Fibroblast of villous mesenchyme (primary cell): ENCODE data around the gene UBN1. TPM values are rescaled to one million over a fixed set of nuclear protein-coding genes. Genes with fewer than 3 reads are reported as not detected.

Source experiments
- DNase-seq: peaks from one replicate; pipeline ENCODE4 v3.0.0-alpha.2; 2010; ENCODE audit warnings: low read depth
- H3K4me3 ChIP-seq: 2 replicates; pipeline ENCODE4 v1.5.1; 2011; ENCODE audit warnings: low read depth, mild to moderate bottlenecking, low read length
- CTCF ChIP-seq: IDR thresholded peaks from 2 replicates; pipeline ENCODE4 v1.5.1; 2012; ENCODE audit warnings: low read depth, mild to moderate bottlenecking, low read length; ENCODE audit not compliant: insufficient read depth
- total RNA-seq: library from RNA; depleted of rRNA; stranded (reverse); fragments of >200 nt; gene quantifications from 2 replicates; pipeline ENCODE4 v1.2.3, GENCODE V29; 2012

Gene UBN1
- total RNA-seq, 1 donor = 28.1 TPM

- DNase-seq = peak; percentile 76
- TF ChIP-seq CTCF = no peak
- H3K4me3 ChIP-seq = no peak overlapping the region
Observed at GRCh38 chr16:4911970-4912386, 64.7 kb downstream of the UBN1 start.

- no peak for DNase-seq
- TF ChIP-seq CTCF = no peak
- H3K4me3 ChIP-seq = no peak overlapping the region
Observed at GRCh38 chr16:4913130-4913773, 66.0 kb downstream of the UBN1 start.

- DNase-seq = no peak
- H3K4me3 ChIP-seq = no peak overlapping the region
- no peak for TF ChIP-seq CTCF
Observed at GRCh38 chr16:4913774-4914525, 66.7 kb downstream of the UBN1 start.

GRCh38 chr16:4914528-4915225, 67.4 kb downstream of the UBN1 start:
- no peak for TF ChIP-seq CTCF
- DNase-seq = no peak
- H3K4me3 ChIP-seq = no peak overlapping the region

GRCh38 chr16:4915226-4915761, 68.0 kb downstream of the UBN1 start:
- peak; percentile 86 for DNase-seq
- no peak for TF ChIP-seq CTCF
- H3K4me3 ChIP-seq = no peak overlapping the region

GRCh38 chr16:4917117-4917516, 69.8 kb downstream of the UBN1 start:
- H3K4me3 ChIP-seq = no peak overlapping the region
- peak; percentile 51 for DNase-seq
- no peak for TF ChIP-seq CTCF
